GM19455 (cell line): ENCODE data around the gene MAGEA12.
"Not testable (repeated sequence)": the region's sequence is repeated elsewhere in the genome, so short reads cannot be mapped to it uniquely, and the experiment has no call there.

Experiments used
- ATAC-seq: cut with Tn5 transposase; IDR thresholded peaks from one replicate; pipeline ENCODE4 v1.9.1; 2021; ENCODE audit not compliant: unreplicated experiment

Gene MAGEA12

DNA sequence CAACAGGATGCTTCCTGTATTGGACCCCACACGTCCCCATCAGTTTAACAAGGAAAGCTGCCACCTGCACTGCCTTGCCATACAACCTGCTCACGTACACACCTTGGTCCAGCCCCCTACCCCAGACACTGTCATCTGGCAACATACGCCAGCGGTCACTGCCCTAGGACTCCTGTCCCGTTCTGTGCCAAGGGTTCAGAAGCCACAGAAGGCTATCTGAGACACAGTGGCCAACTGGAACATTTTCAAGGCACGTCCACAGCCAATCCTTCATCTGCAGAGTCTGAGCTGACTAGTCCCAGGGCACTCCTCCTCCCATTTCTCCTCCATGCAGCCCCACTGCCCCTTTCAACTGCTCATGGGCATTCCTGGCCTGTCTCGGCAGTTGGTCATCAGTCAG is 28.0 kb downstream of the MAGEA12 start:
- not testable (repeated sequence) for ATAC-seq

DNA sequence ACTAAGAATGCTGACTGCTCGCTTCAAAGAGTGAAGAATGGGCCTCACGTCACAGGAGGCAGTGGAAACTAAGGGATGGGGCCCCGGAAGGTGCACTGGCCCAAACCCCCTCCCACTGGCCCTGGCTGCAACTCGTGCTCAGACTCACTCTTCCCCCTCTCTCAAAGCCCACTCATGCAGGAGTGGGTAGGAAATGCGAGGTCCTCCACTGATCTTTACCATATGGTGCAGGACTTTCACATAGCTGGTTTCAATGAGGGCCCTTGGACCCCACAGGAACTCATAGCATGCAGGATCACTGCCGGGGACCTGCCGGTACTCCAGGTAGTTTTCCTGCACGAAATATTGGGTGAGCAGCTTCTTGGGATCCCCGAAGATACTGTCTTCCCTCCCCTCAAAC is 33.0 kb downstream of the MAGEA12 start:
- not testable (repeated sequence) for ATAC-seq

DNA sequence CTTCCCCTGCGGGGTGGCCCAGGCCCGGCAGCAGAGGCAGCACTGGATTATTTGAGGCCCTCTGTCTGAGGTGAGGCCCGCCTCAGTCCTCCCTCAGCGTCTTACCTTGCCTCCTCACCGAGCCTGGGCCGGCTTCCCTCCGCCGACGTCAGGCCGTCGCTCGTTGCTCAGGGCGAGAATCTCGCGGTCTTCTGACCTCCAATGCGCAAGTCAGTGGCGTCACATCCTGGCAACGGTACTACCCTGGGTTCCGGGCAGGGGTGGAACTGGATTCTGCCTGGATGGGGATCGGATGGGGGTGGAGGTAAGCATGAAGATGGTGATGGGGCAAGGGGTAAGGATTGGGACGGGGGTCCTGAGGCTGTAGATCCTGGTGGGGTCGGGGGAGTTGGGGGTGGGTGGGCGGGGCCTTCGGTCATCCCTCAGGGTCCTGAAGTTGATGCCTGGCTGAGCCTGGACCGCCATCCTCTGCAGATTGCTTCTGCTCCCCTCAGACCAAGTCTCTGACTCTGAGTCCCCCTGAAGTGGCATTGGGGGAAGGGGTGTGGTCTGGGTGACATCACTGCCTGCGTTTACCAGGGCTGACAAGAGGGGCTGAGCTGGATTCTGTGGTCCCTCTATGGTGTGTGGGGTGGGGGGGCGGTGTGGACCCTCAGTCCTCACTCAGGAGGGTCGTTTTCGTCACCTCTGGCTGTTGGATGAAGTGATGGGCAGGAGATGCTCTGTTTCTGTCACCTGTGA is 36.2 kb downstream of the MAGEA12 start, which contains the start of gene MAGEA6:
Gene MAGEA6 (minus strand): TSS at position 141 of the 741 bp plus-strand sequence. CDS start 2,039 bp downstream, outside the sequence.
- not testable (repeated sequence) for ATAC-seq

DNA sequence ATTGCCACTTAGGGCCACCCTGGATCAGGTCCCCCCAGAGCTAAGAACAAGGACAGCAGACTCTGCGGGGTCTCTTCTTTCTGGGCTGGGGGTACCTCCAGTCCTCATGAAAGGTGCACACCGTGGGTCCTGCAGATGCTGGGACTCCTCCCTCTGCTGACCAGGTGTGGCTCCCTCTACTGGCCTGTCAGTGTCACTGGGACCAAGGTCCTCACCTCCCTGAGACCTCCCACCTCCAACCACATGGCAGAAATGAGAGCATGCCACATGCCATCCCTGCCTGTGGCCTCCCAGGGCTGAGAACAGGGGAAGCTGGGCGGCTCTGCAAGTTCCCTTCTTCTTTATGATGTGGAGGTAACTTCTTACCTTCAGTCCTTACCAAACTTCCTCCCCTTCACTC is 53.5 kb downstream of the MAGEA12 start:
- not testable (repeated sequence) for ATAC-seq
